Subcutaneous abdominal adipose tissue (tissue), 5 donors: ENCODE data around the gene ARPC2.
A peak's percentile ranks its signal among the peaks of the same experiment; 100 is the strongest.

Source experiments
- H3K27ac ChIP-seq: one replicate; pipeline ENCODE4 v1.7.0; 2013; ENCODE audit warnings: low read depth, mild to moderate bottlenecking, inconsistent platforms, low read length, moderate library complexity
- H3K27me3 ChIP-seq, 5 donors: one replicate each; pipeline ENCODE4 v1.7.0; 2013; ENCODE audit warnings: low read length in 5 of 5, inconsistent platforms in 1 of 5; ENCODE audit not compliant: control insufficient read depth in 5 of 5, insufficient read depth in 4 of 5
- H3K36me3 ChIP-seq, 5 donors: one replicate each; pipeline ENCODE4 v1.7.0; 2013; ENCODE audit warnings: low read length in 5 of 5; ENCODE audit not compliant: control insufficient read depth in 5 of 5, insufficient read depth in 5 of 5
- H3K4me1 ChIP-seq, 5 donors: one replicate each; pipeline ENCODE4 v1.7.0; 2013; ENCODE audit warnings: low read length in 5 of 5, mild to moderate bottlenecking in 3 of 5, moderate library complexity in 1 of 5; ENCODE audit not compliant: control insufficient read depth in 5 of 5, insufficient read depth in 5 of 5
- H3K4me3 ChIP-seq, 5 donors: one replicate each; pipeline ENCODE4 v1.7.0; 2013; ENCODE audit warnings: low read length in 5 of 5, low read depth in 1 of 5
- H3K9ac ChIP-seq, 5 donors: one replicate each; pipeline ENCODE4 v1.7.0; 2013; ENCODE audit warnings: low read length in 5 of 5, mild to moderate bottlenecking in 4 of 5, moderate library complexity in 3 of 5
- H3K9me3 ChIP-seq, 5 donors: one replicate each; pipeline ENCODE4 v1.7.0; 2013; ENCODE audit warnings: low read length in 5 of 5; ENCODE audit not compliant: control insufficient read depth in 5 of 5
- donor health status: healthy.
- donor health status: healthy.
- donor health status: healthy.
- donor health status: healthy.
- donor health status: healthy.

ARPC2 gene

GRCh38 chr2:218273908-218274249 lies 56.9 kb downstream of the ARPC2 start:
- no peaks in the 10 kb centered on the region for H3K9me3 ChIP-seq
- H3K36me3 ChIP-seq = peaks cover 2 to 54% (median 53%) of the 10 kb centered on the region in 5 donors
- no peaks in the 10 kb centered on the region for H3K27me3 ChIP-seq
- no peak overlapping the region for H3K9ac ChIP-seq
- no peak overlapping the region for H3K4me3 ChIP-seq
- peak overlapping the region; percentile 69 for H3K27ac ChIP-seq
- H3K4me1 ChIP-seq = peaks cover 15 to 67% (median 57%) of the 10 kb centered on the region in 5 donors

- no peak overlapping the region for H3K4me3 ChIP-seq
- H3K4me1 ChIP-seq = peaks cover 12 to 60% (median 50%) of the 10 kb centered on the region in 5 donors
- H3K9me3 ChIP-seq = no peaks in the 10 kb centered on the region
- peak overlapping the region; percentile 69 for H3K27ac ChIP-seq
- H3K36me3 ChIP-seq = peaks cover 2 to 61% (median 60%) of the 10 kb centered on the region in 5 donors
- no peaks in the 10 kb centered on the region for H3K27me3 ChIP-seq
- peak overlapping the region in 2 of 5 donors; percentile 22 to 62 for H3K9ac ChIP-seq
These were observed 57.6 kb downstream of the ARPC2 start for GRCh38 chr2:218274586-218274985.

- H3K4me1 ChIP-seq = peaks cover 12 to 55% (median 48%) of the 10 kb centered on the region in 5 donors
- H3K36me3 ChIP-seq = peaks cover 2 to 70% (median 69%) of the 10 kb centered on the region in 5 donors
- peak overlapping the region; percentile 69 for H3K27ac ChIP-seq
- H3K9me3 ChIP-seq = no peaks in the 10 kb centered on the region
- H3K27me3 ChIP-seq = no peaks in the 10 kb centered on the region
- H3K4me3 ChIP-seq = no peak overlapping the region
- peak overlapping the region in 2 of 5 donors; percentile 6 to 21 for H3K9ac ChIP-seq
These were observed 58.5 kb downstream of the ARPC2 start for GRCh38 chr2:218275371-218276072.

GRCh38 chr2:218276986-218277755 lies 60.2 kb downstream of the ARPC2 start:
- H3K9ac ChIP-seq = no peak overlapping the region
- H3K27ac ChIP-seq = peak overlapping the region; percentile 69

GRCh38 chr2:218277921-218278320 lies 60.9 kb downstream of the ARPC2 start:
- peaks cover 3 to 49% (median 42%) of the 10 kb centered on the region in 5 donors for H3K4me1 ChIP-seq
- no peak overlapping the region for H3K9ac ChIP-seq
- peaks cover 2 to 93% (median 91%) of the 10 kb centered on the region in 5 donors for H3K36me3 ChIP-seq
- H3K27ac ChIP-seq = peak overlapping the region; percentile 69
- H3K9me3 ChIP-seq = no peaks in the 10 kb centered on the region
- H3K4me3 ChIP-seq = no peak overlapping the region
- no peaks in the 10 kb centered on the region for H3K27me3 ChIP-seq

More at GRCh38 chr2:218276986-218277755, 60.2 kb downstream of the ARPC2 start:
- Histone ChIP-seq H3K27me3 (no peaks in the 10 kb centered on the region), H3K4me3 (no peak overlapping the region), H3K4me1 (peaks cover 7 to 49% (median 40%) of the 10 kb centered on the region in 5 donors), H3K36me3 (peaks cover 2 to 86% (median 84%) of the 10 kb centered on the region in 5 donors), H3K9me3 (no peaks in the 10 kb centered on the region)

- no peak overlapping the region for H3K4me3 ChIP-seq
- no peak overlapping the region for H3K9ac ChIP-seq
- H3K27me3 ChIP-seq = no peaks in the 10 kb centered on the region
- no peaks in the 10 kb centered on the region for H3K9me3 ChIP-seq
- peaks cover 3 to 52% (median 44%) of the 10 kb centered on the region in 5 donors for H3K4me1 ChIP-seq
- peaks cover 2 to 98% (median 91%) of the 10 kb centered on the region in 5 donors for H3K36me3 ChIP-seq
- H3K27ac ChIP-seq = no peak overlapping the region
These were observed 61.8 kb downstream of the ARPC2 start for GRCh38 chr2:218278531-218279360.

GRCh38 chr2:218280260-218280870 lies 63.4 kb downstream of the ARPC2 start:
- Histone ChIP-seq H3K36me3 (peaks cover 2 to 82% (median 74%) of the 10 kb centered on the region in 5 donors), H3K4me3 (no peak overlapping the region), H3K27ac (peak overlapping the region; percentile 24)

GRCh38 chr2:218281449-218281848 lies 64.5 kb downstream of the ARPC2 start:
- no peaks in the 10 kb centered on the region for H3K27me3 ChIP-seq
- no peaks in the 10 kb centered on the region for H3K9me3 ChIP-seq
- peak overlapping the region; percentile 100 for H3K27ac ChIP-seq
- H3K4me3 ChIP-seq = peak overlapping the region in 1 of 5 donors; percentile 4
- peaks cover 16 to 54% (median 52%) of the 10 kb centered on the region in 5 donors for H3K4me1 ChIP-seq
- H3K9ac ChIP-seq = peak overlapping the region in 3 of 5 donors; percentile 28 to 74 (median 53)
- H3K36me3 ChIP-seq = peaks cover 2 to 71% (median 64%) of the 10 kb centered on the region in 5 donors

More at GRCh38 chr2:218280260-218280870, 63.4 kb downstream of the ARPC2 start:
- no peaks in the 10 kb centered on the region for H3K27me3 ChIP-seq
- H3K9ac ChIP-seq = no peak overlapping the region
- peaks cover 9 to 52% (median 49%) of the 10 kb centered on the region in 5 donors for H3K4me1 ChIP-seq
- no peaks in the 10 kb centered on the region for H3K9me3 ChIP-seq
